ENCODE measurements around the gene FGGY. TPM values are rescaled to one million over a fixed set of nuclear protein-coding genes. Genes with fewer than 3 reads are reported as not detected.

Gene FGGY
- total and polyA plus RNA-seq, 2 donors (not counting 3 experiments of a cell fraction or from before 2014, with no cell fraction given): 5.6 to 6.4 TPM

- ChIA-PET CTCF (interaction anchor here (0.6 to 1.4 kb wide), 9 partner anchors 9 to 552 kb away, joined by 3 to 6 read pairs (median 4); no protein-coding TSS in a partner anchor), POLR2A (interaction anchor here (0.6 kb wide), 1 partner anchor 529 kb away, joined by 3 read pairs; no protein-coding TSS in a partner anchor)
- FAIRE-seq (peak; percentile 85), DNase-seq (ENCODE audit: low read depth, low spot score) (peak; percentile 75)
- Histone ChIP-seq H3K9ac (replicated peaks; ENCODE audit: extremely low read depth, insufficient read depth, low read length) (no peak overlapping the region), H3K79me2 (ENCODE audit: control insufficient read depth, insufficient read depth, low read length) (no peaks in the 10 kb centered on the region), H3K9me1 (replicated peaks; ENCODE audit: control insufficient read depth, extremely low read depth, insufficient read depth, low read length) (no peaks in the 10 kb centered on the region), H3K4me1 (ENCODE audit: control insufficient read depth, extremely low read depth, insufficient read depth, low read length) (peaks cover 28% of the 10 kb centered on the region), H3K4me2 (ENCODE audit: insufficient read depth, low read length) (peak overlapping the region; percentile 9), H3K9me3 (replicated peaks; ENCODE audit: control insufficient read depth, insufficient read depth, low read length) (no peaks in the 10 kb centered on the region), H3K27me3 (ENCODE audit: control insufficient read depth in 2 of 2, insufficient read depth in 2 of 2, low read length in 2 of 2) (no peaks in the 10 kb centered on the region), H3K27ac (ENCODE audit: insufficient read depth, low read depth, low read length) (peak overlapping the region; percentile 57), H2AFZ (ENCODE audit: low read depth, low read length) (no peak overlapping the region), H4K20me1 (replicated peaks; ENCODE audit: control insufficient read depth, extremely low read depth, insufficient read depth, low read length) (no peaks in the 10 kb centered on the region), H3K36me3 (ENCODE audit: control insufficient read depth in 2 of 2, extremely low read depth in 1 of 2, insufficient read depth in 2 of 2, low read length in 2 of 2) (no peaks in the 10 kb centered on the region), H3K4me3 (replicated peaks in 1 of 3; ENCODE audit: insufficient read depth in 1 of 3, low read depth in 1 of 3, low read length in 3 of 3) (no peak overlapping the region)
- peak; percentile 17 for TF ChIP-seq POLR2AphosphoS5 (IDR thresholded peaks at IDR 0.05; ENCODE audit: insufficient read depth, low read depth, low read length)
- TF ChIP-seq MYC (IDR thresholded peaks at IDR 0.05; ENCODE audit: low read depth, low read length): no peak
- TF ChIP-seq CTCF (IDR thresholded peaks at IDR 0.05; ENCODE audit: extremely low read depth in 1 of 2, insufficient read depth in 1 of 2, low read depth in 1 of 2, low read length in 2 of 2): no peak
- TF ChIP-seq FOS (IDR thresholded peaks at IDR 0.05; ENCODE audit: borderline replicate concordance, insufficient read depth, low read length): peak; percentile 12
- no peak for TF ChIP-seq MAX (IDR thresholded peaks at IDR 0.05; ENCODE audit: insufficient read depth, insufficient read length)
- BruUV-seq (replicated peaks): no TSS peak
- intact Hi-C loops (cut with micrococcal nuclease) (loop anchor here (1.0 kb wide), 1 partner anchor 507 kb away; no protein-coding TSS in a partner anchor), dilution Hi-C loops (cut with MboI; ENCODE audit: extremely low pct_ligation_motif_present, low sequenced_read_pairs) (no loop called here)
Measured at GRCh38 chr1:59292562-59292961, 4.3 kb upstream of the FGGY start.

Data from endothelial cell of umbilical vein (primary cell).